Body of pancreas (tissue), 4 donors: Measurements from ENCODE around the gene FOXL1.

Experiments used
- CTCF ChIP-seq, 7 experiments: fragments of 450-650 bp in 4 of 7; fragments of 200-600 bp in 3 of 7; sonication (generic) in 3 of 7; IDR thresholded peaks; one replicate each; pipeline ENCODE4 v1.5.1; 2016 to 2019; ENCODE audit warnings: antibody characterized with exemption in 7 of 7
- POLR2A ChIP-seq, 3 donors: fragments of 450-650 bp; IDR thresholded peaks; one replicate each; pipeline ENCODE4 v1.6.1; 2016; ENCODE audit warnings: antibody characterized with exemption in 3 of 3, mild to moderate bottlenecking in 2 of 3

- TF ChIP-seq POLR2A (IDR thresholded peaks at IDR 0.05) (no peak), CTCF (IDR thresholded peaks at IDR 0.05) (no peak)
Measured at GRCh38 chr16:86531191-86531545, 47.2 kb upstream of the FOXL1 start.
